CD4-positive, alpha-beta memory T cell (primary cell): Measurements from ENCODE around the gene COL1A1. TPM values are rescaled to one million over a fixed set of nuclear protein-coding genes. Genes with fewer than 3 reads are reported as not detected.

ENCODE experiments used
- CTCF ChIA-PET: fragments of 350-600 bp; sonication (Branson Sonifier 250); formaldehyde crosslinking; loops from one replicate; lab custom pipeline; 2021; ENCODE audit warnings: inconsistent platforms; ENCODE audit not compliant: partially characterized antibody; lab: Charles Lee
- POLR2A ChIA-PET: fragments of 350-600 bp; sonication (Branson Sonifier 250); formaldehyde crosslinking; loops from one replicate; lab custom pipeline; 2021; ENCODE audit not compliant: partially characterized antibody; lab: Charles Lee
- DNase-seq, 5 donors: peaks; one replicate each; pipeline versions ENCODE4 v3.0.0 to v3.0.0-alpha.2; 2020 to 2022; ENCODE audit warnings: mixed read lengths in 1 of 5
- H3K27ac ChIP-seq: one replicate; pipeline ENCODE4 v1.7.0; 2013; ENCODE audit warnings: low read depth, low read length
- H3K27me3 ChIP-seq: 2 replicates; pipeline ENCODE4 v1.7.0; 2013; ENCODE audit warnings: mild to moderate bottlenecking, low read length, moderate library complexity; ENCODE audit not compliant: insufficient read depth
- H3K36me3 ChIP-seq: 2 replicates; pipeline ENCODE4 v1.7.0; 2013; ENCODE audit warnings: mild to moderate bottlenecking, low read length, moderate library complexity; ENCODE audit not compliant: insufficient read depth
- H3K4me1 ChIP-seq: 2 replicates; pipeline ENCODE4 v1.7.0; 2013; ENCODE audit warnings: mild to moderate bottlenecking, low read length, moderate library complexity; ENCODE audit not compliant: insufficient read depth
- H3K4me3 ChIP-seq, 2 donors: one replicate each; pipeline ENCODE4 v1.7.0; 2013; ENCODE audit warnings: low read length in 2 of 2, mild to moderate bottlenecking in 1 of 2
- H3K9me3 ChIP-seq, 2 donors: one replicate each; pipeline ENCODE4 v1.7.0; 2013; ENCODE audit warnings: low read length in 2 of 2, control low read depth in 1 of 2; ENCODE audit not compliant: control insufficient read depth in 1 of 2
- H3K27ac Mint-ChIP-seq, 7 donors: one replicate each; pipeline ENCODE4 v1.8.0; 2020 to 2021; ENCODE audit warnings: mixed read lengths in 7 of 7, mild to moderate bottlenecking in 6 of 7, inconsistent platforms in 3 of 7, moderate library complexity in 3 of 7
- H3K27me3 Mint-ChIP-seq, 2 donors: one replicate each; pipeline ENCODE4 v1.8.0; 2020 to 2021; ENCODE audit warnings: mixed read lengths in 2 of 2
- H3K36me3 Mint-ChIP-seq, 2 donors: one replicate each; pipeline ENCODE4 v1.8.0; 2020 to 2021; ENCODE audit warnings: mixed read lengths in 2 of 2, inconsistent platforms in 1 of 2, mild to moderate bottlenecking in 1 of 2
- H3K4me1 Mint-ChIP-seq, 4 donors: one replicate each; pipeline ENCODE4 v1.8.0; 2020 to 2021; ENCODE audit warnings: mixed read lengths in 4 of 4, mild to moderate bottlenecking in 1 of 4
- H3K4me3 Mint-ChIP-seq, 8 donors: one replicate each; pipeline ENCODE4 v1.8.0; 2020 to 2021; ENCODE audit warnings: mixed read lengths in 8 of 8, mild to moderate bottlenecking in 7 of 8, moderate library complexity in 6 of 8, inconsistent platforms in 3 of 8
- H3K9me3 Mint-ChIP-seq, 8 donors: one replicate each; pipeline ENCODE4 v1.8.0; 2020 to 2021; ENCODE audit warnings: mixed read lengths in 8 of 8, mild to moderate bottlenecking in 5 of 8, inconsistent platforms in 3 of 8, moderate library complexity in 1 of 8
- intact Hi-C: fragments of 100-400 bp; cut with micrococcal nuclease; formaldehyde crosslinking; loops from one replicate; pipeline ENCODE4 v1.15.1; 2023
- polyA plus RNA-seq, 2 donors: library from polyadenylated mRNA; unstranded; fragments of 300-500 nt; fragmentation: Illumina TruSeq; gene quantifications; one replicate each; pipeline ENCODE4 v1.2.3, GENCODE V29; 2021
- total RNA-seq, 2 experiments: library from RNA; stranded (reverse); gene quantifications; one replicate each; pipeline ENCODE4 v1.2.3, GENCODE V29; 2021

Gene COL1A1
- total and polyA plus RNA-seq, 4 experiments from 2014 or later: 1.0 to 1.6 TPM; not detected in 2

DNA sequence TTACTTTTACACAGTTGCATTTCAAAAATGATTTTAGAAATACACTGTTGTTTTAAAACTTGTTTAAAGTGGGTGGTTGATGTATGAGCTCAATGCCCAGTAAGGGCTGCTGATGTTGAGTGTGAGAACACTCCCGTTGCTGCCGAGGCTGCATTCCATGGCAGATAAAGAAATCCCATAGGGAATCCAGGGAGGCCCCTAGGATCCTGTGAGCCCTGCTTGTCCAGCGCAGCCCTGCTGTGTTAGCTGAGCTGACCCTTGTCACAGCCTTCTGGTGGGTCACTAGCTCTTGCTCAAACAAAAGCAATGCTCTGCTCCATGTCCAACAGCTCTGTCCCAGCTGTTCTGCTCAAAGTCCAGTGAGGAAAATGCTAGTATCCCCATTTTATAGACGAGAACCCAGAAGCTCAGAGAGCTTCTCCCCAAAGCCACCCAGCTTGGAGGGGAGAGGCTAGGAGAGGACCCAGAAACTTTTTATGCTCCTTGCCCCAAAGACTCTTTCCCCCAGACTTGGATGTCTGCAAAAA is 18.6 kb upstream of the COL1A1 start:
- DNase-seq: no peak
- H3K36me3 Mint-ChIP-seq: peaks cover 0 to 3% of the 10 kb centered on the region in 2 donors
- peaks cover 0 to 8% (median 6%) of the 10 kb centered on the region in 8 donors for H3K9me3 Mint-ChIP-seq
- H3K27me3 Mint-ChIP-seq: peaks cover 4 to 10% of the 10 kb centered on the region in 2 donors
- Histone ChIP-seq H3K27ac (no peak overlapping the region), H3K36me3 (no peaks in the 10 kb centered on the region), H3K4me3 (no peak overlapping the region), H3K4me1 (no peaks in the 10 kb centered on the region), H3K27me3 (no peaks in the 10 kb centered on the region), H3K9me3 (no peaks in the 10 kb centered on the region)
- POLR2A ChIA-PET: no interaction called here
- no peak overlapping the region for H3K27ac Mint-ChIP-seq
- peaks cover 0 to 1% (median 0%) of the 10 kb centered on the region in 4 donors for H3K4me1 Mint-ChIP-seq
- no peak overlapping the region for H3K4me3 Mint-ChIP-seq
- intact Hi-C loops: loop anchor here (2.0 kb wide), 1 partner anchor 29 kb away; no protein-coding TSS in a partner anchor
- CTCF ChIA-PET: interaction anchor here (0.9 kb wide), 1 partner anchor 20 kb away, joined by 3 read pairs; no protein-coding TSS in a partner anchor

DNA sequence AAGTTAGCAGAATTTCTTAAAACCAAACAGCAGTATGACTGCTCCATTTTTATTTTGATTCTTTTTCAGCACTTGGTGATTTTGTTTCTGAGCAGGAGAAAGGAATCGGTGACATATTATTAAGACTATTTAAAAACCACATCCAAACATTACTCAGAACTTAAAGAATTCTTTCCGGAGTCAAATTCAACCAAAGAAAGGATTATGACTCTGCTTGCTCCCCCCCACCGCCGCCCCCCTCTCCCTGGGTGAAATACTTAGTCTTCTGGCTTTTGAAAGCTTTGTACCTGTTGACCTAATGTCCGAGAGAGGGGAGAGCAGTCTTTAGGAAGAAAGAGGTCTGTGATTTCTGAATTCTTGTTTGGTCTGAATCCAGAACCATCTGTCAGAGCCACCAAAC is 17.9 kb upstream of the COL1A1 start:
- CTCF ChIA-PET: no interaction called here
- intact Hi-C loops: loop anchor here (2.0 kb wide), 1 partner anchor 29 kb away; no protein-coding TSS in a partner anchor
- H3K27me3 Mint-ChIP-seq: peaks cover 4 to 10% of the 10 kb centered on the region in 2 donors

GRCh38 chr17:50218771-50219315 is 17.4 kb upstream of the COL1A1 start:
- Mint-ChIP-seq H3K27me3 (peaks cover 4 to 10% of the 10 kb centered on the region in 2 donors), H3K36me3 (no peaks in the 10 kb centered on the region), H3K9me3 (no peaks in the 10 kb centered on the region), H3K4me3 (no peak overlapping the region), H3K27ac (no peak overlapping the region), H3K4me1 (peaks cover 0 to 9% (median 0%) of the 10 kb centered on the region in 4 donors)
- Histone ChIP-seq H3K27ac (no peak overlapping the region), H3K4me1 (no peaks in the 10 kb centered on the region), H3K9me3 (no peaks in the 10 kb centered on the region), H3K4me3 (no peak overlapping the region), H3K27me3 (no peaks in the 10 kb centered on the region), H3K36me3 (no peaks in the 10 kb centered on the region)
- ChIA-PET CTCF (interaction anchor here (3.8 kb wide), 1 partner anchor 18 kb away, joined by 16 read pairs; the partner anchor contains the start of gene COL1A1), POLR2A (interaction anchor here (1.4 kb wide), 1 partner anchor 13 kb away, joined by 3 read pairs; no protein-coding TSS in a partner anchor)
- DNase-seq: no peak
- intact Hi-C loops: loop anchor here (2.0 kb wide), 1 partner anchor 30 kb away; no protein-coding TSS in a partner anchor

More for the DNA sequence above, 17.9 kb upstream of the COL1A1 start:
- Mint-ChIP-seq H3K4me3 (no peak overlapping the region), H3K9me3 (peaks cover 0 to 1% (median under 1%) of the 10 kb centered on the region in 8 donors), H3K4me1 (peaks cover 0 to 8% (median 0%) of the 10 kb centered on the region in 4 donors), H3K36me3 (no peaks in the 10 kb centered on the region), H3K27ac (no peak overlapping the region)
- POLR2A ChIA-PET: no interaction called here
- Histone ChIP-seq H3K27ac (no peak overlapping the region), H3K9me3 (no peaks in the 10 kb centered on the region), H3K4me1 (no peaks in the 10 kb centered on the region), H3K36me3 (no peaks in the 10 kb centered on the region), H3K4me3 (no peak overlapping the region), H3K27me3 (no peaks in the 10 kb centered on the region)
- DNase-seq: no peak

GRCh38 chr17:50218071-50218759 is 16.8 kb upstream of the COL1A1 start:
- Histone ChIP-seq H3K4me1 (no peaks in the 10 kb centered on the region), H3K27me3 (no peaks in the 10 kb centered on the region), H3K36me3 (no peaks in the 10 kb centered on the region), H3K4me3 (no peak overlapping the region), H3K27ac (no peak overlapping the region), H3K9me3 (no peaks in the 10 kb centered on the region)
- CTCF ChIA-PET: interaction anchor here (0.7 to 3.8 kb wide), 2 partner anchors 17 to 79 kb away, joined by 3 to 16 read pairs; partner anchors contain the start of gene COL1A1
- no peak for DNase-seq
- H3K4me3 Mint-ChIP-seq: no peak overlapping the region
- intact Hi-C loops: loop anchor here (2.0 kb wide), 1 partner anchor 31 kb away; no protein-coding TSS in a partner anchor
- peaks cover 0 to 12% (median 0%) of the 10 kb centered on the region in 4 donors for H3K4me1 Mint-ChIP-seq
- H3K9me3 Mint-ChIP-seq: no peaks in the 10 kb centered on the region
- no peaks in the 10 kb centered on the region for H3K36me3 Mint-ChIP-seq
- peaks cover 4 to 10% of the 10 kb centered on the region in 2 donors for H3K27me3 Mint-ChIP-seq
- POLR2A ChIA-PET: interaction anchor here (1.4 kb wide), 1 partner anchor 13 kb away, joined by 3 read pairs; no protein-coding TSS in a partner anchor
- no peak overlapping the region for H3K27ac Mint-ChIP-seq

- no peak overlapping the region for H3K27ac Mint-ChIP-seq
Measured at GRCh38 chr17:50217591-50217990, 16.2 kb upstream of the COL1A1 start.

GRCh38 chr17:50214976-50215760 is 13.7 kb upstream of the COL1A1 start:
- peaks cover 7 to 17% of the 10 kb centered on the region in 2 donors for H3K27me3 Mint-ChIP-seq
- POLR2A ChIA-PET: no interaction called here
- intact Hi-C loops: no loop called here
- H3K4me1 Mint-ChIP-seq: peaks cover 0 to 22% (median 3%) of the 10 kb centered on the region in 4 donors
- Histone ChIP-seq H3K27me3 (no peaks in the 10 kb centered on the region), H3K27ac (no peak overlapping the region), H3K9me3 (no peaks in the 10 kb centered on the region), H3K4me1 (peaks cover 6% of the 10 kb centered on the region), H3K4me3 (no peak overlapping the region), H3K36me3 (no peaks in the 10 kb centered on the region)
- H3K27ac Mint-ChIP-seq: no peak overlapping the region
- CTCF ChIA-PET: interaction anchor here (1.5 to 4.9 kb wide), 4 partner anchors 14 to 83 kb away, joined by 4 to 31 read pairs (median 10); partner anchors contain the start of genes COL1A1 and TMEM92
- no peaks in the 10 kb centered on the region for H3K9me3 Mint-ChIP-seq
- H3K4me3 Mint-ChIP-seq: no peak overlapping the region
- H3K36me3 Mint-ChIP-seq: no peaks in the 10 kb centered on the region
- no peak for DNase-seq

More at GRCh38 chr17:50217591-50217990, 16.2 kb upstream of the COL1A1 start:
- ChIA-PET POLR2A (interaction anchor here (1.4 kb wide), 1 partner anchor 12 kb away, joined by 3 read pairs; no protein-coding TSS in a partner anchor), CTCF (interaction anchor here (0.7 to 3.8 kb wide), 4 partner anchors 17 to 79 kb away, joined by 3 to 16 read pairs (median 3); partner anchors contain the start of gene COL1A1)
- no peak overlapping the region for H3K4me3 Mint-ChIP-seq
- no peaks in the 10 kb centered on the region for H3K9me3 Mint-ChIP-seq
- peaks cover 0 to 19% (median 1%) of the 10 kb centered on the region in 4 donors for H3K4me1 Mint-ChIP-seq
- Histone ChIP-seq H3K4me3 (no peak overlapping the region), H3K27ac (no peak overlapping the region), H3K4me1 (peaks cover 6% of the 10 kb centered on the region), H3K27me3 (no peaks in the 10 kb centered on the region), H3K9me3 (no peaks in the 10 kb centered on the region), H3K36me3 (no peaks in the 10 kb centered on the region)
- no peaks in the 10 kb centered on the region for H3K36me3 Mint-ChIP-seq
- intact Hi-C loops: no loop called here
- H3K27me3 Mint-ChIP-seq: peaks cover 6 to 10% of the 10 kb centered on the region in 2 donors
- DNase-seq: no peak
